Cardiac fibroblast (primary cell): ENCODE data around the gene PCSK7.
A peak's percentile ranks its signal among the peaks of the same experiment; 100 is the strongest.

Experiments used
- DNase-seq, 2 donors: peaks; one replicate each; pipeline versions ENCODE4 v3.0.0 to v3.0.0-alpha.2; 2010; ENCODE audit warnings: low read depth in 2 of 2
- H3K4me3 ChIP-seq, 2 donors: replicated peaks in 1 of 2; 1 replicate in 1 of 2; 2 replicates in 1 of 2; pipeline ENCODE4 v1.5.1; 2011; ENCODE audit warnings: low read depth in 2 of 2, low read length in 2 of 2, mild to moderate bottlenecking in 2 of 2, moderate library complexity in 1 of 2
- TF ChIP-seq, protein P1 (sequence below): IDR thresholded peaks from one replicate; pipeline ENCODE4 v1.5.1; 2011; ENCODE audit warnings: low read depth, mild to moderate bottlenecking, low read length, inconsistent platforms

The PCSK7 gene

DNA sequence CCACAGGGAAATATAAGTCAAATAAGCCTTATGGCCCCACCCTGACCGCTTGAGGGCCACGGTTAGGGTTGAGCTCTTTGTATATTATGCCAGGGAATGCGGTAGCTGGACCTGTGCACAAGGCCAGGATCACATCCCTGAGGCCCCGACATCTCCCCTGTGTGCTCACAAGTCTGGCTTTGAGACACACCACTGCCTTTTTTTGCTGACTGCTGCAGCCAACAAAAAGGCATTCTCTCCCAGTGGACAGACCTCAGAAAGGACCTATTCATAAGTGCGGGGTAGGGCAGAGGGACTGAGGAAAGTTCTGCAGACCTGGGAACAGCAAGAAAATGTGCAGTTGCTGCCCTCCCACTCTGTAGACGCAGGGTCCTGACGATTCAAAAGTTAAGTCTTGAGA, 56.8 kb downstream of the PCSK7 start:
- no peak for DNase-seq
- TF ChIP-seq, protein P1, sequence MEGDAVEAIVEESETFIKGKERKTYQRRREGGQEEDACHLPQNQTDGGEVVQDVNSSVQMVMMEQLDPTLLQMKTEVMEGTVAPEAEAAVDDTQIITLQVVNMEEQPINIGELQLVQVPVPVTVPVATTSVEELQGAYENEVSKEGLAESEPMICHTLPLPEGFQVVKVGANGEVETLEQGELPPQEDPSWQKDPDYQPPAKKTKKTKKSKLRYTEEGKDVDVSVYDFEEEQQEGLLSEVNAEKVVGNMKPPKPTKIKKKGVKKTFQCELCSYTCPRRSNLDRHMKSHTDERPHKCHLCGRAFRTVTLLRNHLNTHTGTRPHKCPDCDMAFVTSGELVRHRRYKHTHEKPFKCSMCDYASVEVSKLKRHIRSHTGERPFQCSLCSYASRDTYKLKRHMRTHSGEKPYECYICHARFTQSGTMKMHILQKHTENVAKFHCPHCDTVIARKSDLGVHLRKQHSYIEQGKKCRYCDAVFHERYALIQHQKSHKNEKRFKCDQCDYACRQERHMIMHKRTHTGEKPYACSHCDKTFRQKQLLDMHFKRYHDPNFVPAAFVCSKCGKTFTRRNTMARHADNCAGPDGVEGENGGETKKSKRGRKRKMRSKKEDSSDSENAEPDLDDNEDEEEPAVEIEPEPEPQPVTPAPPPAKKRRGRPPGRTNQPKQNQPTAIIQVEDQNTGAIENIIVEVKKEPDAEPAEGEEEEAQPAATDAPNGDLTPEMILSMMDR, result no peak
- no peak overlapping the region for H3K4me3 ChIP-seq

DNA sequence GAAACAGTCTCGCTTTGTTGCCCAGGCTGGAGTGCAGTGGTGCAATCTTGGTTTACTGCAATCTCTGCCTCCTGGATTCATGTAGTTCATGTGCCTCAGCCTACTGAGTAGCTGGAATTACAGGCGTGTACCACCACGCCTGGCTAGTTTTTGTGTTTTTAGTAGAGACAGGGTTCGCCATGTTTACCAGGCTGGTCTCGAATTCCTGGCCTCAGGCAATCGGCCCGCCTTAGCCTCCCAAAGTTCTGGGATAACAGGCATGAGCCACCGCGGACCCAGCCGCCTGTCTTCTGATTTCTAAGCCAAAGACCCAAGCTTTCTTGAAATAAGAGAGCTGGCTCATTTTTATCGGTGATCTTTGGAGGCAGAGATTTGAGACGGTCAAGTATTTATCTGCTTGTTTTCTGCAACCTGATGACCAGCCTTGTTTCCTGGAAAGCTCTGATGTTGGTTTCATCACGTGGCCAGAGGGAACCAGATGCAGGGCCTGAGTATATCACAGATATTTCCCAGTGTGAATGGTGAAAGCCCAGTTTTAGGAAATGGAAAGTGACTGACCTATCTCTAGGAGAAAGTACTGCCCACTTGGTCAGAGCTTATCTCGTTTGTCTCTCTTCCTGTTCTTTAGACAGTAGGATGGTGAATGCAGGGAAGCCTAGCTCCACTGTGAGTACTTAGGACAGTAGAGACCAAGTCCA, 59.0 kb downstream of the PCSK7 start:
- H3K4me3 ChIP-seq, result no peak overlapping the region
- peak; percentile 52 to 81 for DNase-seq
- TF ChIP-seq, protein P1, result no peak

DNA sequence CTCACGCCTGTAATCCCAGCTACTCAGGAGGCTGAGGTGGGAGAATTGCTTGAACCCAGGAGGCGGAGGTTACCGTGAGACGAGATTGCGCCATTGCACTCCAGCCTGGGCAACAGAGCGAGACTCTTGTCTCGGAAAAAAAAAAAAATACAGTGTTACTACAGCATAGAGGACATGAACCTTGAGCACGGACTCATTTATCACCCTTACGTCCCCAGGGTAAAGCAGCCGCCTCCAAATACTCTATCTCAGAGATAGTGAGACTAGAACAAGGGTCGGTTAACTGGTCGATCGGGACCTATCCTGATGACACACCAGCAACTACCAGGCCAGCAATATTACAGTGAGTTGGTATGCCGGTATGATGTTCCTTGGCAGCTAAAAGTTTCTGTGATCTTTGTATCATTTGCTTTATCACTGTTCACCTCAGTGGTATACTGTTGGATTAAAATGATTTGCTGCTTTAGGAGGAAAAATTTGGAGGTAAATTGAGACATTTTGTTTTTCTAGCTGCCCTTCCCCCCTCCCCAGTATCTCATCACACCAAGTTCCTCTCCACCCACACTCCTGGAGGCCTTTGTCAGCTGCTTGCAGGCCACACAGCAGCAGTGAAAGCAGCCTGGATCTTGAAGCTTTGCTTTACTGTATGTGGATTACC, 60.3 kb downstream of the PCSK7 start:
- DNase-seq, result peak; percentile 36 to 64
- TF ChIP-seq, protein P1, result no peak
- H3K4me3 ChIP-seq, result no peak overlapping the region

DNA sequence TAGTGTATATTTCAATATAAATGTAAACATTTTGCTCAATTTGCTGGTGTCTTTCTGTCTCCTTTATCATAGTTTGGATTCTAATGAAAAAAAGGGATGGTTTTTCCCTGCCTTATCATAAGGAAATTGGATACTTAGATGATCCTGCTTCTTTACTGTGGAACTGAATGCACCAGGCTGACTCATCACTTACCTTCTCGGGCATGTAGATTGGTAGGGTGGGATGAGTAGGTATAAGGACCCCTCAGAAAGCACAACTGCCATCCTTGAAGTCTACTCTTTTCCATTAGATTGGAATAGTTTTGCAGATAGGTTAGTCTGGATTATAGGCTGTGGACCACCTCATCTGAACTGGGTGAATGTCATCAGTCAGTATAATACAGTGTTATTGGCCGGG, 60.9 kb downstream of the PCSK7 start:
- H3K4me3 ChIP-seq, result no peak overlapping the region
- DNase-seq, result no peak
- TF ChIP-seq, protein P1, result no peak

DNA sequence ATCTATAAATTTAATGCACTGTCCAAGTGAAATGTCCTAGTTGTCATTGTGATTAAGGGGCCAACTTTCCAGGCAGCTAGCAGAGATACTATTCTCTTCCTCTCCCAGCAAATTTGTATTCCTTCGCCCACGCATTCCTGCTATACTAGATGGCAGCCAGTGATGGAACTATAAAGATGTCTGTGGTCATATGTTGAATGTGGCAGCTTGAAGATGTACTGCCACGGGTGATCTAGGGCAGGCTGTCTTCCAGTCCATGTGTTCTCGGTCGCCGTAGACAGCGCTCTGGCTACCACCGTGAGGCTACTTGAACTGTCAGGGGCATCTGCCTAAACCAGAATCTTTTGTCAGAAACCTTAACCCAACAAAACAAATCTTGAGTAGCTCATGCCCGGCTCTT, 61.7 kb downstream of the PCSK7 start:
- TF ChIP-seq, protein P1, result no peak
- H3K4me3 ChIP-seq, result no peak overlapping the region
- DNase-seq, result no peak

DNA sequence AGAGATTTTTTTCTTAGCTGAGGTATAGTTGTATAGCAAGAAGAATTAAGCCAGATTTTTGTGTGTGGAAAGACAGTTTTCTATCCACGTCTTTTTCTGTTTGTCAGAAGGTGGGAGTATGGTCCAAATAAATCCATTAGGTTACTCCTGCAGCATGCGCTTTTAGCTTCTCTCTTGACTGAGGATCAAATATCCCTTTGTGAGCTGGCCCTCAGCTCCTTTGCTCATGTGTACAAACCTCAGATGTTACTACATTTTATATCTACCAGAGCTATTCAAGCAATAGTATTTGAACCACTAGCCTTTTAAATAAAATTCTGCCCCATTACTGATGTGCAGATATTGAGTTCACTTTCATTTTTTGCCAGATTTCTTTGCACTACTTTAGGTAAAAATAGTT, 62.1 kb downstream of the PCSK7 start:
- H3K4me3 ChIP-seq, result no peak overlapping the region
- TF ChIP-seq, protein P1, result no peak
- DNase-seq, result no peak
